Measurements from ENCODE around the gene VPS72. TPM values are rescaled to one million over a fixed set of nuclear protein-coding genes. Genes with fewer than 3 reads are reported as not detected.

VPS72 gene
- total and polyA plus RNA-seq, 2 of the 13 experiments (the other 11 are each of a cell fraction or from before 2014, with no cell fraction given), result 33.7 to 34.5 TPM

GRCh38 chr1:151165738-151166504 is 24.1 kb downstream of the VPS72 start, which contains the start of the genes LYSMD1 and SCNM1 (continued):
- peak; percentile 72 for TF ChIP-seq HOXD1 (CRISPR knock-in tag; IDR thresholded peaks at IDR 0.05)
- 0 out of 2 replicates have a peak, but pooled peaks have one; percentile 47 for TF ChIP-seq NR2F6 (IDR thresholded peaks at IDR 0.05)
- TF ChIP-seq NR2F6 (CRISPR knock-in tag; IDR thresholded peaks at IDR 0.05), result peak; percentile 39; the same call in 1 of the 2 replicates
- no peak for TF ChIP-seq ZNF253 (CRISPR knock-in tag; IDR thresholded peaks at IDR 0.05; ENCODE audit: borderline replicate concordance)
- TF ChIP-seq STAT5B (CRISPR knock-in tag; IDR thresholded peaks at IDR 0.05), result no peak; the same call in 1 of the 2 replicates
- no peak; the same call in 1 of the 2 replicates for TF ChIP-seq ARNTL (CRISPR knock-in tag; IDR thresholded peaks at IDR 0.05)
- TF ChIP-seq, protein P1, sequence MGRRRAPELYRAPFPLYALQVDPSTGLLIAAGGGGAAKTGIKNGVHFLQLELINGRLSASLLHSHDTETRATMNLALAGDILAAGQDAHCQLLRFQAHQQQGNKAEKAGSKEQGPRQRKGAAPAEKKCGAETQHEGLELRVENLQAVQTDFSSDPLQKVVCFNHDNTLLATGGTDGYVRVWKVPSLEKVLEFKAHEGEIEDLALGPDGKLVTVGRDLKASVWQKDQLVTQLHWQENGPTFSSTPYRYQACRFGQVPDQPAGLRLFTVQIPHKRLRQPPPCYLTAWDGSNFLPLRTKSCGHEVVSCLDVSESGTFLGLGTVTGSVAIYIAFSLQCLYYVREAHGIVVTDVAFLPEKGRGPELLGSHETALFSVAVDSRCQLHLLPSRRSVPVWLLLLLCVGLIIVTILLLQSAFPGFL (CRISPR knock-in tag; IDR thresholded peaks at IDR 0.05), result no peak
- no peak for TF ChIP-seq ZNF746 (CRISPR knock-in tag; IDR thresholded peaks at IDR 0.05)
- TF ChIP-seq, protein P2, sequence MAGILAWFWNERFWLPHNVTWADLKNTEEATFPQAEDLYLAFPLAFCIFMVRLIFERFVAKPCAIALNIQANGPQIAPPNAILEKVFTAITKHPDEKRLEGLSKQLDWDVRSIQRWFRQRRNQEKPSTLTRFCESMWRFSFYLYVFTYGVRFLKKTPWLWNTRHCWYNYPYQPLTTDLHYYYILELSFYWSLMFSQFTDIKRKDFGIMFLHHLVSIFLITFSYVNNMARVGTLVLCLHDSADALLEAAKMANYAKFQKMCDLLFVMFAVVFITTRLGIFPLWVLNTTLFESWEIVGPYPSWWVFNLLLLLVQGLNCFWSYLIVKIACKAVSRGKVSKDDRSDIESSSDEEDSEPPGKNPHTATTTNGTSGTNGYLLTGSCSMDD (CRISPR knock-in tag; IDR thresholded peaks at IDR 0.05), result no peak
- TF ChIP-seq, protein P3, sequence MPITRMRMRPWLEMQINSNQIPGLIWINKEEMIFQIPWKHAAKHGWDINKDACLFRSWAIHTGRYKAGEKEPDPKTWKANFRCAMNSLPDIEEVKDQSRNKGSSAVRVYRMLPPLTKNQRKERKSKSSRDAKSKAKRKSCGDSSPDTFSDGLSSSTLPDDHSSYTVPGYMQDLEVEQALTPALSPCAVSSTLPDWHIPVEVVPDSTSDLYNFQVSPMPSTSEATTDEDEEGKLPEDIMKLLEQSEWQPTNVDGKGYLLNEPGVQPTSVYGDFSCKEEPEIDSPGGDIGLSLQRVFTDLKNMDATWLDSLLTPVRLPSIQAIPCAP (CRISPR knock-in tag; IDR thresholded peaks at IDR 0.05; ENCODE audit: low read depth), result no peak
- no peak for TF ChIP-seq NR3C1 (CRISPR knock-in tag; IDR thresholded peaks at IDR 0.05)
- no peak for TF ChIP-seq EED (CRISPR knock-in tag; IDR thresholded peaks at IDR 0.05)
- peak; percentile 84 for TF ChIP-seq ZNF274 (CRISPR knock-in tag; IDR thresholded peaks at IDR 0.05)
- TF ChIP-seq, protein P4, sequence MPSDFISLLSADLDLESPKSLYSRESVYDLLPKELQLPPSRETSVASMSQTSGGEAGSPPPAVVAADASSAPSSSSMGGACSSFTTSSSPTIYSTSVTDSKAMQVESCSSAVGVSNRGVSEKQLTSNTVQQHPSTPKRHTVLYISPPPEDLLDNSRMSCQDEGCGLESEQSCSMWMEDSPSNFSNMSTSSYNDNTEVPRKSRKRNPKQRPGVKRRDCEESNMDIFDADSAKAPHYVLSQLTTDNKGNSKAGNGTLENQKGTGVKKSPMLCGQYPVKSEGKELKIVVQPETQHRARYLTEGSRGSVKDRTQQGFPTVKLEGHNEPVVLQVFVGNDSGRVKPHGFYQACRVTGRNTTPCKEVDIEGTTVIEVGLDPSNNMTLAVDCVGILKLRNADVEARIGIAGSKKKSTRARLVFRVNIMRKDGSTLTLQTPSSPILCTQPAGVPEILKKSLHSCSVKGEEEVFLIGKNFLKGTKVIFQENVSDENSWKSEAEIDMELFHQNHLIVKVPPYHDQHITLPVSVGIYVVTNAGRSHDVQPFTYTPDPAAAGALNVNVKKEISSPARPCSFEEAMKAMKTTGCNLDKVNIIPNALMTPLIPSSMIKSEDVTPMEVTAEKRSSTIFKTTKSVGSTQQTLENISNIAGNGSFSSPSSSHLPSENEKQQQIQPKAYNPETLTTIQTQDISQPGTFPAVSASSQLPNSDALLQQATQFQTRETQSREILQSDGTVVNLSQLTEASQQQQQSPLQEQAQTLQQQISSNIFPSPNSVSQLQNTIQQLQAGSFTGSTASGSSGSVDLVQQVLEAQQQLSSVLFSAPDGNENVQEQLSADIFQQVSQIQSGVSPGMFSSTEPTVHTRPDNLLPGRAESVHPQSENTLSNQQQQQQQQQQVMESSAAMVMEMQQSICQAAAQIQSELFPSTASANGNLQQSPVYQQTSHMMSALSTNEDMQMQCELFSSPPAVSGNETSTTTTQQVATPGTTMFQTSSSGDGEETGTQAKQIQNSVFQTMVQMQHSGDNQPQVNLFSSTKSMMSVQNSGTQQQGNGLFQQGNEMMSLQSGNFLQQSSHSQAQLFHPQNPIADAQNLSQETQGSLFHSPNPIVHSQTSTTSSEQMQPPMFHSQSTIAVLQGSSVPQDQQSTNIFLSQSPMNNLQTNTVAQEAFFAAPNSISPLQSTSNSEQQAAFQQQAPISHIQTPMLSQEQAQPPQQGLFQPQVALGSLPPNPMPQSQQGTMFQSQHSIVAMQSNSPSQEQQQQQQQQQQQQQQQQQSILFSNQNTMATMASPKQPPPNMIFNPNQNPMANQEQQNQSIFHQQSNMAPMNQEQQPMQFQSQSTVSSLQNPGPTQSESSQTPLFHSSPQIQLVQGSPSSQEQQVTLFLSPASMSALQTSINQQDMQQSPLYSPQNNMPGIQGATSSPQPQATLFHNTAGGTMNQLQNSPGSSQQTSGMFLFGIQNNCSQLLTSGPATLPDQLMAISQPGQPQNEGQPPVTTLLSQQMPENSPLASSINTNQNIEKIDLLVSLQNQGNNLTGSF (CRISPR knock-in tag; IDR thresholded peaks at IDR 0.05), result no peak
- TF ChIP-seq DNMT3B (CRISPR knock-in tag; conservative IDR thresholded peaks at IDR 0.05), result no peak; the same call in 1 of the 2 replicates
- TF ChIP-seq SATB2 (CRISPR knock-in tag; IDR thresholded peaks at IDR 0.05), result no peak
- TF ChIP-seq ZNF709 (CRISPR knock-in tag; IDR thresholded peaks at IDR 0.05), result 0 out of 2 replicates have a peak, but pooled peaks have one; percentile 53
- TF ChIP-seq, protein P5, sequence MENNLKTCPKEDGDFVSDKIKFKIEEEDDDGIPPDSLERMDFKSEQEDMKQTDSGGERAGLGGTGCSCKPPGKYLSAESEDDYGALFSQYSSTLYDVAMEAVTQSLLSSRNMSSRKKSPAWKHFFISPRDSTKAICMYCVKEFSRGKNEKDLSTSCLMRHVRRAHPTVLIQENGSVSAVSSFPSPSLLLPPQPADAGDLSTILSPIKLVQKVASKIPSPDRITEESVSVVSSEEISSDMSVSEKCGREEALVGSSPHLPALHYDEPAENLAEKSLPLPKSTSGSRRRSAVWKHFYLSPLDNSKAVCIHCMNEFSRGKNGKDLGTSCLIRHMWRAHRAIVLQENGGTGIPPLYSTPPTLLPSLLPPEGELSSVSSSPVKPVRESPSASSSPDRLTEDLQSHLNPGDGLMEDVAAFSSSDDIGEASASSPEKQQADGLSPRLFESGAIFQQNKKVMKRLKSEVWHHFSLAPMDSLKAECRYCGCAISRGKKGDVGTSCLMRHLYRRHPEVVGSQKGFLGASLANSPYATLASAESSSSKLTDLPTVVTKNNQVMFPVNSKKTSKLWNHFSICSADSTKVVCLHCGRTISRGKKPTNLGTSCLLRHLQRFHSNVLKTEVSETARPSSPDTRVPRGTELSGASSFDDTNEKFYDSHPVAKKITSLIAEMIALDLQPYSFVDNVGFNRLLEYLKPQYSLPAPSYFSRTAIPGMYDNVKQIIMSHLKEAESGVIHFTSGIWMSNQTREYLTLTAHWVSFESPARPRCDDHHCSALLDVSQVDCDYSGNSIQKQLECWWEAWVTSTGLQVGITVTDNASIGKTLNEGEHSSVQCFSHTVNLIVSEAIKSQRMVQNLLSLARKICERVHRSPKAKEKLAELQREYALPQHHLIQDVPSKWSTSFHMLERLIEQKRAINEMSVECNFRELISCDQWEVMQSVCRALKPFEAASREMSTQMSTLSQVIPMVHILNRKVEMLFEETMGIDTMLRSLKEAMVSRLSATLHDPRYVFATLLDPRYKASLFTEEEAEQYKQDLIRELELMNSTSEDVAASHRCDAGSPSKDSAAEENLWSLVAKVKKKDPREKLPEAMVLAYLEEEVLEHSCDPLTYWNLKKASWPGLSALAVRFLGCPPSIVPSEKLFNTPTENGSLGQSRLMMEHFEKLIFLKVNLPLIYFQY (CRISPR knock-in tag; IDR thresholded peaks at IDR 0.05; ENCODE audit: borderline replicate concordance), result no peak

Data from HepG2 (cell line).